NCI-H2171 treated with DMSO at 0.1 percent for 48 hours (cell line): Measurements from ENCODE around the gene SEMA4G.
A peak's percentile ranks its signal among the peaks of the same experiment; 100 is the strongest.

ENCODE experiments used
- DNase-seq: peaks from one replicate; lab custom pipeline; 2025; lab: John Stamatoyannopoulos, UW

The SEMA4G gene, protein sequence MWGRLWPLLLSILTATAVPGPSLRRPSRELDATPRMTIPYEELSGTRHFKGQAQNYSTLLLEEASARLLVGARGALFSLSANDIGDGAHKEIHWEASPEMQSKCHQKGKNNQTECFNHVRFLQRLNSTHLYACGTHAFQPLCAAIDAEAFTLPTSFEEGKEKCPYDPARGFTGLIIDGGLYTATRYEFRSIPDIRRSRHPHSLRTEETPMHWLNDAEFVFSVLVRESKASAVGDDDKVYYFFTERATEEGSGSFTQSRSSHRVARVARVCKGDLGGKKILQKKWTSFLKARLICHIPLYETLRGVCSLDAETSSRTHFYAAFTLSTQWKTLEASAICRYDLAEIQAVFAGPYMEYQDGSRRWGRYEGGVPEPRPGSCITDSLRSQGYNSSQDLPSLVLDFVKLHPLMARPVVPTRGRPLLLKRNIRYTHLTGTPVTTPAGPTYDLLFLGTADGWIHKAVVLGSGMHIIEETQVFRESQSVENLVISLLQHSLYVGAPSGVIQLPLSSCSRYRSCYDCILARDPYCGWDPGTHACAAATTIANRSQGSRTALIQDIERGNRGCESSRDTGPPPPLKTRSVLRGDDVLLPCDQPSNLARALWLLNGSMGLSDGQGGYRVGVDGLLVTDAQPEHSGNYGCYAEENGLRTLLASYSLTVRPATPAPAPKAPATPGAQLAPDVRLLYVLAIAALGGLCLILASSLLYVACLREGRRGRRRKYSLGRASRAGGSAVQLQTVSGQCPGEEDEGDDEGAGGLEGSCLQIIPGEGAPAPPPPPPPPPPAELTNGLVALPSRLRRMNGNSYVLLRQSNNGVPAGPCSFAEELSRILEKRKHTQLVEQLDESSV

DNA sequence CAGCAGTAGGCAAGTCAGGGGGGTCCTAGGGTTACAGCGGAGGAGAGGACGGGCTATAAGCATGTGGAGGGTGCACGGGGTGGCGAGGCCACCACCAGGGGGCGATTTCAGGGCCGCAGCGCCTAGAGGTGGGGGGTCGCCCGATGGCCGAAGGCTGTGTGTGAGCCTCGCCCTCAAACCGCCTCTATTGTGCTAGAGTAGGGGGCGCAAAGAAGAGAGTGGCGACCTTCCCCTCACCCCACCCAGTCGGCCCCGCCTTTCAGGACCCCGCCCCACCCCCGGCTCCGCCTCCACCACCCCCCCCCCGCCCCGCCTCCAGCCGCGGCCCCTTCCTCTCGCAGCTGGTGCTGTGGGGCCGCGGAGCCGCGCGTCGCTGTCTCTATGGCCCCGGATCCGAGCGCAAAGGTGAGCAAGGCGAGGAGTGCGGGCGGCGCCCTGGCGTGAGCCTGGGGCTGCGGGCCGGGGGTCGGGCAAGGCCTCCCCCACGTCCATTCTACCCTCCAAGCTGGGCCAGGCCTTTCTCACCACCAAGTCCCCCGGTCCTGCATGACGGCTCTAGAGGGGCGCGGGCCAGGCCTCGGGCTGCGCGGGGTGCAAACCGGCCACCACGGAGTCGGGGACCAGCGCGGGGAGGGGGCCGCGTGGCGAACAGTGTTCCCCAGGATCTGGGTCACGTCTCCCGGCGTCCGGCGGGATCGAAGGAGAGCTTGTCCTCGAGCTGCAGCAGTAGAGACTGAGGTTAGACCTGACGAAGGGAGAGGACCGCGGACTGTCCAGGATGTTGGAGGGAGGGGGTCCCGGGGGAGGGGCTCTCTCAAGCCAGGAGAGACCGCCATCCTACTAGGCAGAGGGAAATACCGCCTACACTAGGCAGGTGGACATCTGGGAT is at the start of gene SEMA4G:
Gene SEMA4G (plus strand): TSS at position 318 of the 889 bp plus-strand sequence. CDS start 3,409 bp downstream, outside the sequence.
- peak; percentile 4 for DNase-seq

DNA sequence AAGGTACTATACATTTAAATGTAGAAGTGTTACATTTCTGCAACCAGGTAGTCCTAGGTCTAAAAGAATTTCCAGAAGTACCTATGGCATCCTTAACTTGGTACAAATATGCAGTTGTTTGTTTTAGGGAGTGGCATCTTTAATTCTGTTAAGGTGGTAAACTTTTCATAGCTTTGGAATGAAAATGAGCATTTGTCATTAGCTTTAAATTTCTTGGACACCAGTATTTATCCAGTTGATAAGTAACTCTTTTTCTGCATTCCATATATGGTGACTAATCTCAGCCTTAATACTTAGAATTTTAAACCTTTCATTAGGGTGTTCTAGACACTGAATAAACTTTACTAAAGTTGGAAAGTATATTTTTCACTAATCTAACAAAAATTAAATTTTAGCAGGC is 45.7 kb upstream of the SEMA4G start:
- DNase-seq: no peak

DNA sequence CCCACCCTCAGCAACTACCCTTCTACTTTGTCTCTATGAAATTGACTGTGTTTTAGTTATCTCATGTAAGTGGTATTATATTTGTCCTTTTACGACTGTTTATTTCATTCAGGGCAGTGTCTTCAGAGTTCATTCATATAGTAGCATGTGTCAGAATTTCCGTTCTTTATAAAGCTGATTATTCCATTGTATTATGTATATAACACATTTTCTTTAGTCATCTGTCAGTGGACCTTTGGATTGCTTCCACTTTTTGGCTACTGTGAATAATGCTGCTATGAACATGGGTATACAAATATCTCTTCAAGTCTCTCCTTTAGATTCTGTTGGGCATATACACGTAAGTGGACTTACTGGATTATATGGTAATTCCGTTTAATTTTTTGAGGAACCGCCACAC is 42.0 kb upstream of the SEMA4G start:
- DNase-seq: no peak

DNA sequence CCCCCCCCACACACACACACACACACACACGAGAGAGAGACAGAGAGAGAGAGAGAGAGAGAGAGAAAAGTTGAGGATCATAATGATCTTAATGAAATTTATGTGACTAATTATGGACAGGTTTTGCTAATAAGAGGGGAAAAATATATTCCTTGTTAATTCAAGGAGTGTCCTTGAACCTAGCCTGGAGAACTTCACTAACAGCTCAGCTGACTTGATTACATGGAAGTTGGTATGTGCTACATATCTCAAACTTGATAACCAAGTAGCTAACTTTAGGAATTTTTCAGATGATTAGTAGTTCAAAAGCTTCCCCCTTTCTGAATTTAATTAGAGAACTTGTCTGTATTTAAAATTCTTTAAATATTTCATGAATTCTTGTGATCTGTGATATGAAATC is 41.3 kb upstream of the SEMA4G start:
- DNase-seq: no peak

DNA sequence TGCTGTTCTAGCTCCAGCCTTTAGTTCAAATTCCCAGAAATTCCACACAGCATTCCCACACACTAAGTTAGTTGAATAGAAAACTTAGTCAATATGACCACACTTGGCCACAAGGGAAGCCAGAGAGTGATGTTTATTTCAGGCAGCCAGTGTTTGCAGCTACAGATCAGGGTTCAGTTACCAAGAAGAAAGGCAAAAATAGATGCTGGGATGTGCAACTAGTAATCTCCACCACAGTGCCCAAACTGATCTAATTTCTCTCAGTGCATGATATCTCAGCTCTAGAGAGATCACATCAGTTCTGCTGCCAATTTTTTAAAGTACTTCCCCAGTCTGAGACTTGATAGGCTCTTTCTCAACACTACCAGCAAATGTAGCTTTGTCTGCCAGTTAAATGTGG is 38.9 kb upstream of the SEMA4G start:
- no peak for DNase-seq

DNA sequence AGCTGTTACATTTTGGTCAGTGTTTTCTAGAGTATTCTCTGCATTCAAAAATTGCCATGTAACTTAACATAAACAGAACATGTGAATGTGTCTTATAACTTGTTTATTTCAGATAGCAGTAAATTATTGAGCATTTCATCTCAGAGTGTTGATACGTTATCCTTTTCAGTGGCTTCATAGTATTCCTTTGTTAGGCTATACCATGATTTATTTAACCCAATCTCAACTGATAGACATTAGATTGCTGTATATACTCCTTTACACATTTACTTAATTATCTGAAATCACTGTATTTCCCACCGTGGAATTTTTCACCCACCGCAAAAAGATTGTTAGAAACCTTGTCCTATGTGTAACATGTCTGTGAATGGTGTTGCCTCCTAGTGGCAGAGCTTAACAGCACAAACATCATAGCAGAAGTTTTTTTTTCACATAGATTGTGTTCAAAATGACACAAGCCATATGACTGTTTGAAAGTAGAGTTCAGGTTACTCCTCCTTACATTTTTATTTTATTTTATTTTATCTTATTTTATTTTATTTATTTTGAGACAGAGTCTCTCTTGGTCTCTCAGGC is 35.1 kb upstream of the SEMA4G start:
- no peak for DNase-seq

DNA sequence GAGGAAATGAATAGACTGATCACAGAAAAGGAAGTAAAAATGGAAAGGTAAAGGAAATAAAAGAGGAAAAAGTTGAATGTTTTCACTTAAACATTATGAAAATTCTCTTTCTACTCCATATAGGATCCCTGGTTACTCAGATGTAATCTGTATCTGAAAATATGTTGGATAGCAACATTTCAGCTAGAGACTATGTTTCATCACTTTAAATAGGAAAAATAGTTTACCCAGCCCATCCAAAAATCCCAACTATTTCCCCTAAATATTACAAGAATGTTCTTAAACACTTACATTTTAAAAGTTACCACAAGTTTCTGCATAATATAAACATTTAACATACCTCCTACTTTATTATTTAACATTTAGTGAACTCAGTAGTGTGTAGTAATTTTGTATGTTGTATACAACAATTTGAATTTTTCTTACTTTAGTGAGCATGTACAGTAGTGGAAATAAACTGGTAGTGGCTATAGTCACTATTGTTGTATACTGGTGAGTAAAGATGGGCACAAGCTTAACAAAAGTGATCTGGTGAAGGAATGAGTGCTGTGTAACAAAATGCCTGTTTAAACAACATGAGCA is 29.4 kb upstream of the SEMA4G start:
- DNase-seq: no peak

DNA sequence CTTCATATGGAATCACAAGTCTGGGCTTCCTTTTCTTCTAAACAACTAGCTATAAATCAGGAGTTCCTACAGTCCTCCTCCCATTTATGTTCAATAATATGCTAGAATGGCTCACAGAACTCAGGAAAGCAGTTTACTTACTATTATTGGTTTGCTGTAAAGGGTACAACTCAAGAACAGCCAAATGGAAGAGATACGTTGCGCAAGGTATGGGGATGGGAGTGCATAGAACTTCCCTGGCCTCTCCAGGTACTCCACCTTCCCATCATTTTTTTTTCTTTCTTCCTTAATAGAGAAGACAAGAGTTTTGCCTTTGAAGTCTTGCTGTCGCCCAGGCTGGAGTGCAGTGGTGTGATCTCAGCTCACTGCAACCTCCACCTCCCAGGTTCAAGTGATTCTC is 27.1 kb upstream of the SEMA4G start:
- no peak for DNase-seq

DNA sequence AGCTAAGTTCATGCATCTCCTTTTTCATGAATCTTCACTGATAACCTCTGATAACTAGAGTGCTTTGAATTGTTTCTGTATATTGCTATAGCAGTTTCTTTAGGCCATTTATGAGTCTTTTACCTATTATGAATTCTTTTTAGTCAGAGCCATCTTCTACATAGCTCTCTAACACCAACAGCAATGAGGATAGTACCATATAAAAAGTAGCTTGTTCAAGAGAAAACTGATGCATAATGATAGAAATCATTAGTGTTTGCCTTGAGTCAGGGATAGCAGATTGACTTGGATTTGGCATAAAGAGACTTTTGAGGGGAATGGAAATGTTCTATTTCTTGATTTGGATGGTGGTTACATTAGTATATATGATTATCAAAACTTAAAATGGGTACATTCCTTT is 25.8 kb upstream of the SEMA4G start:
- DNase-seq: no peak

DNA sequence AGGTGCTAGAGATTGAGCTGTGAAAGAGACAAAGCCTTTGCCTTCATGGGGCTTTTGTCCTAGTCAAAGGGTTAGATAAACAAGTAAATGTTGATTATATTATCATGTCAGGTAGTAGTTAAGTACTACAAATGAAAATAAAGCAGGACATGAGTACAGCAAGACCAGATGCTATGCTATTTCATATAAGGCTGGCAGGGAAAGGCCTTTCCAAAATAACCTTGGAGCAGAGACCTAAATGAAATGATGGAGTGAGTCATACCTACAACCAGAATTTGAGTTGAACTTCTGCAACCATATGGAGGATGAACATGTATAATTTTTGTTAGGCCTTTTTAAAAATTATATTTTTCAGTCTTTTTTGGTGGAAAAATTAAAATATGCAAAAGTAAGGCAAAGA is 23.6 kb upstream of the SEMA4G start:
- DNase-seq: no peak

DNA sequence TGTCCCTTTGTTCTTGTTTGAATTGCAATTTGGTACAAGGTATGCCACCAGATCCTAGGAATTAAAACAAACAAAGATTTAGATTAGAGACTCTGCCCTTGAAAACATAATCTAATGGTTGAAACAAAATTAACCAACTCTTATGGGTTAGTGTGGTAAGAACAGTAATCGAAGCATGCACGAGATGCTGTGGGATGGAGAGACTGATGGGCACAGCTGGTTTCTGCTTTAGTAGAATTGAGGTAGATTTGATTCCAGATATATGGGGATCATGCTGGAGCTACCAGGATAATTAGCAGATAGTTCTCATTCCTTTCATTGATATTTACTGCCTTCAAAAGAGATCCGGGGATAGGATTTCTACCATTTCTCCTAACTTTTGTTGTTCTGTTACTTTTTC is 20.4 kb upstream of the SEMA4G start:
- no peak for DNase-seq

DNA sequence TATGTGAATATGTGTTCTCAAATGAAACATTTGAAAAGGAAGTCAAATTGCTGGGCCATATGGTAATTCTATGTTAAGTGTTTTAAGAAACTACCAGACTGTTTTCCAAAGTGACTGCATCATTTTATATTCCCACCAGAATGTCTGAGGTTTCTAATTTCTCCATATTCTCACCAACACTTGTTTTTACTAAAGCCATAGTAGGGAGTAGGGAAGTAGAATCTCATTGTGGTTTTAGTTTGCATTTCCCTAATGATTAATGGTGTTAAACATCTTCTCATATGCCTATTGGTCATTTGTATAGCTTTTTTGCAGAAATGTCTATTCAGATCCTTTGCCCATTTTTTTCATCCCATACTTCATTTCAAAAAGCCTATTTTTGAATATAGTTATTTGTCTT is 9.1 kb upstream of the SEMA4G start:
- no peak for DNase-seq

DNA sequence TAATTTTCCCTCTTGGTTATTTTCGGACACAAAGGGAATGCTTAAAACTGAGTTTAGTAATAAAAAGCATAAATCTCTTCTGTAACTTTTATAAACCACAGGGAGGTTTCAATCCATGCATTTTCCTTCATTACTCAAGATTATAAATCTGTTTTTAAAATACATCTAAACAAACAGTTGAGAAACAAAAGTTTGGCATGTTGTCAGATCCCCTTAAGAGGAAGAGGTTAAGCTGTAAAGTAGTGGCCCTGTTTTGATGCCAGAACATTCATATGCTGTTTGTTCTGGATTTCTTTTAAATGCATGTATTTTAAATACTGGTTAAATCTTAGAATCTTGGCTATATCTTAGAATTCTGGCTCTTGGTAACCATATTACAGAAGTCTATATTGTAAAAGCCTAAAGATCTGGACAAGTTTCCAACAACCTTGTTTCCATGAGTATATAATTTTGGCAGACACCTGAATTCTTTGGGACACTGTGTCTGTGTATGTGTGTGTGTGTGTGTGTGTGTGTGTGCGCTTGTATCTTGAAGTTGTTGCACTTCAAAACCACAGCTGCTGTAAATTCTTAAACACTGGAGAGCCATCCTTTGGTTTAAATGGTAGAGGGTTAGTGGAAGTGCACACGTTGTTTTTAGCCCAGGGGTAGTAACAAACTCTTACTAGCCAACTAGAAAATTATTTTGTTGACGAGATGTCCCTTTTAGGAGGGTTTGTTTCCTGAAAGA is 6.8 kb upstream of the SEMA4G start:
- DNase-seq: no peak

DNA sequence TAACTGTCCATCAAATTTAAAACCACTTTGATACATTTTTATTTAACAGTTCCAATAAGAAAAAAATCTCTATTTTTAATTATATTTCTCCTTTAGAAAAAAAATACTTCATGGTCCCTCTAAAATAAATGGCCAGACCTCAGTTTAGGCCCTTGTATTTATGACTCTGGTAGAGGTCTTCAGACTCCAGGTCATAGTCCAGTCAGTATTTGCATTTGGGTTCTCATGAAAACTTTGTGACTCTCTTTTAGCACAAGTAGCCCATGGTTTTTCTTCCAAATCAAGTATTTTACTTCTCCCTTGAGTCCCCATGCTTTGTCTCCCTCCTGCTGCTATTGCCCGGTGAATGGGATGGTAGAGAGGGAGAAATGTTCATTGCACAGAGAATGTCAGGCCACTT is 5.5 kb upstream of the SEMA4G start:
- no peak for DNase-seq

DNA sequence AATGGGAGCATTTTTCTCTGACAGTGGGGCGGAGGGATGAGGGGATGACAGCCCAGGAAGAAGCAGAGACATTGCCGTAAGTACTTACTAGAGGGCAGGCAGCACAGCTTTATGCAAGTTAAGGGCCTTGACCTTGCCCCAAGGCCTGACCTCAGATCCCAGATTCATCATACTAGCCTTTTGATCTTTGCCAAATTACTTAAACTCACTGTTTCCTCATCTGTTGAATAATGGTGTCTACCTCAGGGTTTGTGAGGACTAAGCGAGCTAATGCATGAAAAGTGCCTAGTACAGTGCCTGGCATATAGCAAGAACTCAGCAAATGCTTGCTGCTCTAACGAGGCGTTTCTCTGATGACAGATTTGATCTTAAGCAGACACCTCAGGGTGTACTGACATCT is 3.5 kb upstream of the SEMA4G start:
- DNase-seq: no peak

DNA sequence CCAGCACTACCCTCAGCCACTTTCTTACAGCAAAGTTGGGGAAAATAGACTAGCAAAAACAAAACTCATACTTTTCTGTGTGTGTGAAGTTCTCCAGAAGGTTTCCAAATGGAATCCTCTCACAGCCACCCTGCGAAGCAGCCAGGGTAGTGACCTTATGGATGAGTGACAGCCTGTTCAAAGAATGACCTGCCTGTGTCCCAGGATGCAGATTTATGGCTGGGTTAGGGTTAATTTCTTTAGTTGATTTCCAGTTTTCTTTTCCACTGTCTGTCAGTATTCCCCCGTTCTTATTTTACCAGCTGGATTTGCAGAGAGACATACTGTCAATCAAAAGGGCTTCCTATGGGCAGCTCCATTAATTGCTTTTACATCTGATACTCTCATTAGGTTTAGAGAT is 2.4 kb upstream of the SEMA4G start:
- no peak for DNase-seq

DNA sequence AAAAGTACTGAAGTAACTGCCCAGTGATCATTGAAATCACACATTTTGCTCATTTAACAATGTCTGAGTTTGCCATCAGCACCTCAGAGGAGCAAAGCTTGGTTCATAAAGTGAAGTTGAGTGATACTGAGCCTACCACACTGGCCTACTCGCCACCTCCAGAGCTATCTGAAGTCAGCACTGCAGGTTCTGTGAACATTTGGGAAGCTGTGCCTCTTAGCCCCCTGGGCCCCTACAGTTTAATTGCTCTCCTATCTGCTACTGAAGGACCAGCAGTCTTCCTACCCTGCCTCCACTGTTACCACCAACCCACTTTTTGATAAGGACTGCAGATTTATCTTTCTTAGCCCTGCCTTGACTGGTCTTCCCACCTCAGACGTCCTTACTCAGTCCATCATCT is 2.0 kb upstream of the SEMA4G start:
- no peak for DNase-seq

DNA sequence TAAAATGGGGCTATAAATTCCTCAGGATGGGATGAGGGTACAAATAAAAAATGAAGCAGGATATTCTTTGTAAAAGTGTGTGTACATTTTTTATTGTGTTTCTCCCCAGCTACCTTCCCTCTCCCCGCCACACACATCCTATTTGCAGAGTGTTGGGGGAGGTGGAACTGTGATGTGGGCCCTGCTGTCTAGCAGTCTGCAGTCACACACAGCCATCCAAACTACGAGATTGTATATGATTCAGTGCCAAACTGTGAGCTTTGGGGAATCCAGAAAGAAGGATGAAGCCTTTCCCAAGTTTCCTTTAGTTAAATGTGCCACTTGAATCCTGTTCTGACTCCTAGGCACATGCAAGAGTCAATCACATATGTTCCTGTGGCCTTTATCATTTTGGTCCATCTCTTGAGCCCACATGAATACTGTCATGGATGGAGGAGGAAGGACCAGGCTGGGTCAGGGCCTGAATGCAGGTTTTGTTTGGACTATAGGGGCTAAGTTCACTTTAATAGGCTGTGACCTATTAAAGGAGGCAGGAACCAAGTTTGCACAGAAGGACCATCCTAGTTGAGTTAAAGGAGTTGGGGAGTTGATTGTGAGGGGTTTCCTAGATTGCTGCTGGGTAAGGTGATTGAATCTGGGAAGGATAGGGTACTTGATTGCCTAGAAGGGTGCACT is 1.1 kb upstream of the SEMA4G start:
- DNase-seq: no peak

DNA sequence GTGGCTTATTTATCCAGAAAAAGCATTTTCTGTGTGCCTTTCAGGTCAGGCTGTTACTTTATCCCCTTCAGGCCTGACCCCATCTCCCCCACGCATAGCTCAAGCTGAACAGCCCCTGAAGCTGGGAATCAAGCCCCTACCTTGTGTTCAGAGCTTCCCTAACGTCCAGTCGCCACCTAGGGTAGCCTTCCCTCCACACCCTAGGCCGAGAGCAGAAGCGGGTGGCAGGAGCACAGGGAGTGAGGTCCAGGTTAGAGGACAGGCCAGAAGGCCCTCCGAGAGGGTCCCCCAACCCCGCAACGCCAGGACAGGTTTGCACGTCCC is 479 bp upstream of the SEMA4G start:
- no peak for DNase-seq

DNA sequence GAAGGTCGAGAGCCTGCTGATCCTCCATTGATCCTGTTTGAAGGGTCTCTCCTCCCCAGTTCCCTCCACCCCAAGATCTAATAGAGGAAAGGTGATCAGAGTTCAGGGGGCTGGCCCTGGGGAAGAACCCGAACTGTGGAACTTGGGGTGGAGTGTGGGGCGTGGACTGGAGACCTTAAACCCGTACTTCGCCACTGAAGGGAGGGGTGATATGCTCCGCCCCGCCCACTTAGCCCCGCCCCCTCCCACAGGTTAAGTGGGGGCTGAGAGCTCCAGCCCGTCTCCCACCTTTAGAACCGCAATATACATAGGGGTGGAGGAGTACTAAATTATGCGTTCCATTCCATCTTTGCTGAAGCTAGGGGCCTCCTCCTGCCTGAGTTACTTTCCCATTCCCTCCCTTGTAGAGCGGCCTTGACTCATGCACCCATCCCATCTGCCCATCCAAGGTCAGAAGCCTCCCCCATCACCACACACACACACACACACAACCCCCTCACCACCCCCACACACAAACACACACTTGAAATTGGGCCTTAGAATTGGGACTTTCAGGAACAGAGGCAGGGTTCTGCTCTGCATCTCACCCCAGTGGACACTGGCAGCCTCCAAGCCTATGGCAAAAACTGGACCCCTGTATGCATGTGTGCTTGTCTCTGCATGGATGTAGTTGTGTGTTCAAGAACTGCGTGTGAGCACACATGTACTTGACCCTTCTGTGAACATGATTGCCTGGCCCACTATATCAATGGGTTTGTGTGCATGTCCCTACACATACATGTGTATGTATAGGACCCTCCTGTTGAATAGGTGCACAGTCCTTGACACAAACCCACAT is 991 bp downstream of the SEMA4G start:
- no peak for DNase-seq
